HepG2 (cell line): ENCODE results near the gene ARVCF. TPM values are rescaled to one million over a fixed set of nuclear protein-coding genes. Genes with fewer than 3 reads are reported as not detected.

Experiments used
- BCL6 ChIP-seq: IDR thresholded peaks from 2 replicates; pipeline ENCODE4 v1.6.1; 2016; ENCODE audit warnings: missing genetic modification reagents, missing compliant biosample characterization
- BCLAF1 ChIP-seq: fragments of 450-650 bp; IDR thresholded peaks from 2 replicates; pipeline ENCODE4 v1.6.1; 2017; ENCODE audit warnings: mild to moderate bottlenecking
- BORCS8-MEF2B ChIP-seq: sonication (generic); formaldehyde crosslinking; IDR thresholded peaks from 2 replicates; pipeline ENCODE4 v1.8.0; 2022; ENCODE audit warnings: mild to moderate bottlenecking, missing genetic modification reagents
- DR1 ChIP-seq: sonication (generic); formaldehyde crosslinking; IDR thresholded peaks from 2 replicates; pipeline ENCODE4 v1.8.0; 2021; ENCODE audit warnings: mild to moderate bottlenecking, missing genetic modification reagents, inconsistent platforms
- ELF1 ChIP-seq: sonication (generic); formaldehyde crosslinking; IDR thresholded peaks from 2 replicates; pipeline ENCODE4 v1.4.0; 2020; ENCODE audit warnings: missing genetic modification reagents
- ELF4 ChIP-seq: sonication (generic); formaldehyde crosslinking; IDR thresholded peaks from 2 replicates; pipeline ENCODE4 v1.5.0; 2020; ENCODE audit warnings: missing genetic modification reagents, mild to moderate bottlenecking, moderate library complexity, borderline replicate concordance
- FOSL2 ChIP-seq: sonication (generic); formaldehyde crosslinking; IDR thresholded peaks from 2 replicates; pipeline ENCODE4 v1.4.0; 2020; ENCODE audit warnings: missing genetic modification reagents
- FOXM1 ChIP-seq: sonication (generic); formaldehyde crosslinking; IDR thresholded peaks from 2 replicates; pipeline ENCODE4 v1.5.0; 2020; ENCODE audit warnings: missing genetic modification reagents
- FOXO4 ChIP-seq: sonication (generic); formaldehyde crosslinking; conservative IDR thresholded peaks from 2 replicates; pipeline ENCODE4 v1.8.1; 2023; ENCODE audit warnings: missing genetic modification reagents
- GATA4 ChIP-seq: sonication (generic); IDR thresholded peaks from 2 replicates; pipeline ENCODE4 v1.6.1; 2016; ENCODE audit warnings: antibody characterized with exemption, low read depth, borderline replicate concordance
- MAFK ChIP-seq, 2 experiments: IDR thresholded peaks in 1 of 2; conservative IDR thresholded peaks in 1 of 2; 2 replicates each; pipeline ENCODE4 v1.6.1; 2011; ENCODE audit warnings: improper control_type of control experiment in 2 of 2, low read length in 2 of 2
- RAD51 ChIP-seq: fragments of 450-650 bp; IDR thresholded peaks from 2 replicates; pipeline ENCODE4 v1.6.1; 2016; ENCODE audit warnings: borderline replicate concordance
- SCMH1 ChIP-seq: sonication (generic); formaldehyde crosslinking; IDR thresholded peaks from 2 replicates; pipeline ENCODE4 v1.9.0; 2021; ENCODE audit warnings: missing genetic modification reagents, mild to moderate bottlenecking, borderline replicate concordance
- SIN3A ChIP-seq: IDR thresholded peaks from 2 replicates; pipeline ENCODE4 v1.6.1; 2011; ENCODE audit warnings: low read depth, mild to moderate bottlenecking, control low read depth, low read length, borderline replicate concordance
- SKI ChIP-seq: fragments of 450-650 bp; IDR thresholded peaks from one replicate; pipeline ENCODE4 v1.6.1; 2018; ENCODE audit warnings: mild to moderate bottlenecking; ENCODE audit not compliant: partially characterized antibody
- SOX6 ChIP-seq, 2 experiments: fragments of 450-650 bp in 1 of 2; sonication (generic) in 1 of 2; formaldehyde crosslinking in 1 of 2; IDR thresholded peaks; 2 replicates each; pipeline versions ENCODE4 v1.4.0 to v1.6.1; 2017 to 2020; ENCODE audit warnings: antibody characterized with exemption in 1 of 2, mild to moderate bottlenecking in 1 of 2, missing genetic modification reagents in 1 of 2
- TARDBP ChIP-seq: sonication (generic); formaldehyde crosslinking; IDR thresholded peaks from 2 replicates; pipeline ENCODE4 v1.8.0; 2022; ENCODE audit warnings: mild to moderate bottlenecking, missing genetic modification reagents
- ZNF232 ChIP-seq: sonication (generic); formaldehyde crosslinking; IDR thresholded peaks from 2 replicates; pipeline ENCODE4 v1.4.0; 2020; ENCODE audit warnings: missing genetic modification reagents, borderline replicate concordance
- ZNF251 ChIP-seq: sonication (generic); formaldehyde crosslinking; IDR thresholded peaks from 2 replicates; pipeline ENCODE4 v1.9.0; 2021; ENCODE audit warnings: mild to moderate bottlenecking, missing genetic modification reagents
- ZNF253 ChIP-seq: sonication (generic); formaldehyde crosslinking; IDR thresholded peaks from 2 replicates; pipeline ENCODE4 v1.8.0; 2022; ENCODE audit warnings: mild to moderate bottlenecking, missing genetic modification reagents, borderline replicate concordance
- ZNF570 ChIP-seq: sonication (generic); formaldehyde crosslinking; IDR thresholded peaks from 2 replicates; pipeline ENCODE4 v1.4.0; 2020; ENCODE audit warnings: mild to moderate bottlenecking, missing genetic modification reagents, borderline replicate concordance
- ZNF607 ChIP-seq: sonication (generic); formaldehyde crosslinking; IDR thresholded peaks from 2 replicates; pipeline ENCODE4 v1.5.1; 2020; ENCODE audit warnings: missing genetic modification reagents, mild to moderate bottlenecking, borderline replicate concordance
- ZNF614 ChIP-seq: IDR thresholded peaks from 2 replicates; pipeline ENCODE4 v1.6.1; 2018; ENCODE audit warnings: missing biosample characterization, missing genetic modification reagents, inconsistent platforms, borderline replicate concordance
- ZSCAN12 ChIP-seq: sonication (generic); formaldehyde crosslinking; IDR thresholded peaks from 2 replicates; pipeline ENCODE4 v1.9.0; 2021; ENCODE audit warnings: mild to moderate bottlenecking, missing genetic modification reagents
- ZSCAN29 ChIP-seq: sonication (generic); formaldehyde crosslinking; conservative IDR thresholded peaks from 2 replicates; pipeline ENCODE4 v1.4.0; 2020; ENCODE audit warnings: mild to moderate bottlenecking, missing genetic modification reagents
- polyA plus RNA-seq, 8 experiments: library from polyadenylated mRNA; depleted of rRNA in 3 of 8; stranded (reverse) in 7 of 8; unstranded in 1 of 8; fragments of >200 nt; fragmentation: Illumina TruSeq in 4 of 8; extraction: Trizol in 4 of 8; gene quantifications; 2 replicates each; pipeline versions ENCODE4 v1.2.1 to v1.2.3, GENCODE V29; 2011 to 2016; ENCODE audit warnings: low read depth in 4 of 8, missing spikeins in 1 of 8, mixed read lengths in 1 of 8; ENCODE audit not compliant: insufficient read depth in 1 of 8
- total RNA-seq, 5 experiments: library from RNA; depleted of rRNA; stranded (reverse); fragments of >200 nt; fragmentation: Illumina TruSeq; extraction: Trizol; gene quantifications; 2 replicates each; pipeline ENCODE4 v1.2.3, GENCODE V29; 2016; ENCODE audit warnings: low read depth in 1 of 5

The ARVCF gene
- total and polyA plus RNA-seq, 2 of the 13 experiments (the other 11 are each of a cell fraction or from before 2014, with no cell fraction given): 16.4 to 17.7 TPM

DNA sequence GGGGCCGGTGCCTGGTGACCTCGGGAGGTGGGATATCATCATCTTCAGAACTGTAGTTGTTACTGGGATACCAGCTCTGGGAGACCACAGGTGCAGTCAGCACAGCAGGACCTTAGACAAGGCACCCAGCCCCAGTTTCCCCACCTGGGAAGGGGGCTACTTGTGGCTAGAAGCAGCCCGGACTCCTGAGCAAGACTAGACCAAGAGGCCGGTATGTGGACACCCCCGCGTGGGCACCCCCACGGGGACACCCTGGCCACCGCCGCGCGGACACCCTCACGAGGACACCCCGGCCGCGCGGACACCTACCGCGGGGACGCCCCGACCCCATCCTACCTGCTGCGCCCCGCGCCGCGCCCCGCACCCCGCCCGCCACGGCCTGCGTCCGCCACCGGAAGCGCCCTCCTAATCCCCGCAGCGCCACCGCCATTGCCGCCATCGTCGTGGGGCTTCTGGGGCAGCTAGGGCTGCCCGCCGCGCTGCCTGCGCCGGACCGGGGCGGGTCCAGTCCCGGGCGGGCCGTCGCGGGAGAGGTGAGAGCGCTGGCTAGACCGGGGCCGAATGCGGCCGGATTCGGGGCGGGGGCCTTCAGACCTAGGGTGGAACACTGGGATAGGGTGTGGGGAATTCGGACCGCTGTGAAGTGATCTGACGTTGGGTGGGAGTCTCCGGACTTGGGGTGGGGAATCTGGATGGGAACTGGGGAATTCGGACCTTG lies 75.1 kb downstream of the ARVCF start, which contains the start of the genes COMT and TXNRD2 (continued):
- TF ChIP-seq BCLAF1 (no peak), ZSCAN29 (CRISPR knock-in tag) (no peak), ZNF253 (no peak; the same call in 1 of the 2 replicates), SIN3A (no peak; the same call in 1 of the 2 replicates), FOXO4 (CRISPR knock-in tag) (no peak), SCMH1 (CRISPR knock-in tag) (no peak), ZNF251 (CRISPR knock-in tag) (no peak), ZSCAN12 (CRISPR knock-in tag) (no peak), ELF4 (CRISPR knock-in tag) (no peak), BCL6 (0 out of 2 replicates have a peak, but pooled peaks have one; percentile 31), ZNF570 (CRISPR knock-in tag) (no peak), GATA4 (no peak), RAD51 (no peak), ELF1 (peak; percentile 33), ZNF614 (CRISPR knock-in tag) (no peak), MAFK (conservative IDR thresholded peaks at IDR 0.05 in 1 of 2, IDR thresholded peaks at IDR 0.05 in 1 of 2; ENCODE audit: low read length in 2 of 2) (no peak), ZNF232 (CRISPR knock-in tag) (no peak), DR1 (CRISPR knock-in tag) (no peak), SKI (no peak), BORCS8-MEF2B (CRISPR knock-in tag) (no peak), FOSL2 (CRISPR knock-in tag) (no peak), SOX6 (IDR thresholded peaks at IDR 0.05) (no peak), SOX6 (CRISPR knock-in tag; IDR thresholded peaks at IDR 0.05) (no peak), TARDBP (CRISPR knock-in tag) (no peak), ZNF607 (peak; percentile 78; the same call in 1 of the 2 replicates), FOXM1 (CRISPR knock-in tag) (no peak)
